NCI-H524 treated with DMSO at 0.1 percent for 48 hours (cell line): ENCODE measurements around the gene RCCD1.
A peak's percentile ranks its signal among the peaks of the same experiment; 100 is the strongest.

ENCODE experiments used
- DNase-seq: peaks from one replicate; lab custom pipeline; 2025; lab: John Stamatoyannopoulos, UW

The RCCD1 gene

DNA sequence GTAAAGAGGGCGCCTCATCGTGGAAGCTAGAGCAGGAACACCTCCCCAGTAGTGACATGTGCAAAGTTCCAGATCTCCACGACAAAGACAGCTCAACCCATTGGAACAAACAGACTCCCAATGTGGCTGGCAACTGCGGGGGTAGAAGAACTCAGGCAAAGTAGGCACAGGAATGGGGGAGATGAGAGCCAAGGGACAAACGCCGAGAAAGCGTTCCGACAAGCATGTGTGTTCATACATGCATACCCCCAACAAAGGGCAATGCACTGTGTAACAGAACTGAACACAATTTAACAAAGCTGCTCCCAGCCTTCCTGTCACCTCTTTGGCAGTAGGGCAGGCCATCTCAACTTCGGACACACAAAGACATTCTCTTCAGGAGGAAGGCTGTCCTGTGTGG lies 11.6 kb downstream of the RCCD1 start:
- DNase-seq: no peak

- DNase-seq: no peak
These were observed 12.5 kb downstream of the RCCD1 start for GRCh38 chr15:90967206-90967605.

DNA sequence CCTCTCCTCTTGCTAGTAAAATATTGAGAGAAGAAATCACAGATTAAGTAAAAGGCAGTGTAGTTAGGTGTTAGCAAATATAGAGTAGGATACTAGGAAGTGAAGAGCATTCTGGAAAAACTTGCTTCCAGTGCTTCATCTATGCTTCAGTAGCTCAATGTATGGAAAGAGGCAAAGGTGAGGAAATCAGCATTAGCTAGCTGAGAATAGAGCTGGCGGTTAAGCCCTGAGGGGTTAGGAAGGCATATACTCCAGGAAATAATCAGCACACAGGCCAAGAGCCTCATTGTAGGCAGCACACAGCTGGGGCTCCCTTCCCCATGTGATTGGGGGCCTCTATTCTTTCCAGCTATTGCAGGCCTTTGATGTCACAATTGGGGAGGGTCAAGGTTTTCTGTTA lies 13.8 kb downstream of the RCCD1 start:
- no peak for DNase-seq

DNA sequence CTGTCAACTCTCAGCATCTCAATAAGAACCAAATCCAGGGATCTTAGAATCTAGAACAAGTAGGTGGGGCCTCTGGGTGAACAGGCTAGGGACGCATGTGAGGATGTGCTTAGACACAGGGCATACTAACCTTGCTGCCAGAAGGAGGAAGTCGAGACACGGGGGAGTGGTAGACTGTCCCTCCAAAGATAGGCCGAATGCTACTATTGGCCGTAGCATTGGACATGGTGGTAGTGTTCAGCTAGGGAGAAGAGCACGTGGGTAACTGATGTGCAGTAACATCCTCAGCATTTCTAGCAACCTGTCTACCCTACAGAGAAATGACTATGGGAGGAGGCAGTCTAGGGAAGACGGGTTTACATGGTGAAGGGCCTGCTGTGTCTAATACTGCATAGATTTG lies 15.6 kb downstream of the RCCD1 start:
- no peak for DNase-seq

- no peak for DNase-seq
These were observed 17.4 kb downstream of the RCCD1 start for GRCh38 chr15:90972133-90972532.

GRCh38 chr15:90974216-90974615 lies 19.5 kb downstream of the RCCD1 start:
- no peak for DNase-seq

DNA sequence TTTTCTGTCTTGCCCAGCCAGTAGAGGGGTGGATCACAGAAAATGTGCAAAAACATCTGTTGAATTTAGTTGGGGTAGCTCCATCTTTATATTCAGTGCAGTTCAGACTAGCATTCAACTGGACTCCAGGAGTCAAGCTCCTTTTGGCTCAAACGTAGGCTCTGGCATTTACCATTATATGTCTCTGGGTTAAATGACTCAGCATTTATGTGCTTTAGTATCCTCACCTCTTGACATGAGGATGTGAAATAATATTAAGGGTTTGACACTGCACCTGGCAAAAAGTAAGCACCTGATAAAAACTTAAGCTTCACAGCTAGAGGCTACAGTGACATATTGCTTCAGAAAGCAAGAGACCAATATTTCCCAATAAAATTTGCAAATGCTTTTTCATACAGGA lies 24.9 kb downstream of the RCCD1 start:
- no peak for DNase-seq

GRCh38 chr15:90981681-90982080 lies 27.0 kb downstream of the RCCD1 start:
- no peak for DNase-seq

GRCh38 chr15:90982135-90982534 lies 27.5 kb downstream of the RCCD1 start:
- DNase-seq: no peak

- DNase-seq: no peak
These were observed 32.3 kb downstream of the RCCD1 start for GRCh38 chr15:90986790-90987507.

- no peak for DNase-seq
These were observed 33.0 kb downstream of the RCCD1 start for GRCh38 chr15:90987561-90988141.

DNA sequence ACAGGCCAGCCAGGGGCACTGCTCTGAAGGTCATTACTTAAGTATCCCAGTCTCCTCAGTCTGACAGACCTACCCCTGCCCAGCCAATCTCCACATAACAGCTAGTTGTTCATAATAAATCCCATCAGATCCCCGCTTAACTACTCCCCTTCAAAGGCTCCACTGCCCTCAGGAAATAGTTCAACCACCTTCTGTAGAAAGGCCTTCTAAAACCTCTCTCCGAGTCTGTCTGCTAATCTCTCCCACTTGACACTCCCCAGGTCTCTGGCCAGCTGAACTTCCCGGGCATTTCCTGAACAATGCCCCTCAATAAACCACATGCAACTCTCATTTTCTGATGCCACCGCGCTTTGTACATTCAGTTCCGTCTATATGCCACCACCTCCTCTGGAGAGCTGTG lies 33.6 kb downstream of the RCCD1 start:
- DNase-seq: no peak

GRCh38 chr15:90989040-90989768 lies 34.5 kb downstream of the RCCD1 start:
- DNase-seq: no peak

DNA sequence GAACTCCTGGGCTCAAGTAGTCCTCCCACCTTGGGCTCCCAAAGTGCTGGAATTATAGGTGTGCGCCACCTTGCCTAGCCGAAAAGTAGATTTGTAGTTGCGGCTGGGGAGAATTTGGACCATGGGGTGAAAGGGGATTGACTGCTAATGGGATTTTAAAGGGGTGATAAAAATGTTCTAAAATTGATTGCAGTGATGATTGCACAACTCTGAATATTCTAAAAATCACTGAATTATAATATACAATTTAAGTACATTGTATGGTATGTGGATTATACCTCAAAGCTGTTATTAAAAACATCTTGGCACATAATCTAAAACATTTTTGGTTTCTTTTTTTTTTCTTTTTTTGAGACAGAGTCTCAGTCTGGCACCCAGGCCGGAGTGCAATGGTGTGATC lies 35.8 kb downstream of the RCCD1 start:
- DNase-seq: no peak

DNA sequence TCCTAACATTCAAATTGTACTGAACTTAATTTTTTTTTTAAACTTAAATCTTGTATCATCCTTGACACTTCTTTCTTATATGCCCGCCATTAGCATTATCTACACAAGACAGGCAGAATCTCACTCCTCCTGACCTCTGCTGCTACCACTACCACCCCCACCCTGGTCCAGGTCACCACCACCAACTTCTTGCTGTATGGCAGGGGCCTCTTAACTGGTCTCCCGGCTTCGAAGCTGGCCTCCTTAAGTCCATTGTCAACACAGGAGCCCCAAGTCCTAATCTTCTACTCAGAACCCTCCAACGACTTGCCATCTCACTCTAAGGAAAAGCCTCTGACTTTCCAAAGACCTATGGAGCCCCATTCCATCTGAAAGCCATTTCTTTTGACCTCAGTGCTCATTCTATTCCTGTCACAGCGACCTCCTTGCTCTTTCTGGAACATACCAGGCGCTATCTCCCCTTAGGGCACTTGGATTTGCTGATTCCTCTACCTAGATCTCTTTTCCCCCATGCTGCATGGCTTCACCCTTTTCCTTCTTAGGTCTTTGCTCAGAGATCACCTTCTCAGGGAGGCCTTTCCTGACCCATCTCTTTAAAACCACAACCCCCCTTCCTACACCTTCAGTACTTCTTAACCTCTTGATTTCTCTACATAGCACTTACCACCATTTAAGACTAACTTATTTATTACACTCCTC lies 37.1 kb downstream of the RCCD1 start:
- DNase-seq: no peak

DNA sequence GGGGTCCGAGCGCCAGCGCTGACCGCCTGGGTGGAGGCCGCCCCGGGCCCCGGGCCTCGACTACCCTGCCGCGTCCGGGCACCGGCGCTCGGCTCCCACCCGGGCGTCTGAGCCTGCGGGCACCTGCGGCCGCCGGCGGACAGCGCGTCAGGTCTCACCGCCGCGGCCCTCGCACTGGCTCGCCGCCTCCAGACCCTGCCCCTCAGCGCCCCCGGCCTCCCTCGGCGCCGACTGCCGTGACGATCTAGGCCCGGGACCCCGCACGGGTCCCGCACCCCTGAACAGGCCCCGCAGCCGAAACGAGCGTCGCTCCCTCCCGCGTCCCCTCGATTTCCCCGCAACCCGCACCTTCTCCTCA lies 39.4 kb downstream of the RCCD1 start:
- no peak for DNase-seq

- DNase-seq: peak; percentile 84
These were observed 40.0 kb downstream of the RCCD1 start, which contains the start of gene PRC1 for GRCh38 chr15:90994417-90995311. TSS of gene PRC1 (minus strand) at chr15:90994535. CDS start at chr15:90994417, 118 bp downstream.

- DNase-seq: no peak
These were observed 44.1 kb downstream of the RCCD1 start for GRCh38 chr15:90998737-90999136.

DNA sequence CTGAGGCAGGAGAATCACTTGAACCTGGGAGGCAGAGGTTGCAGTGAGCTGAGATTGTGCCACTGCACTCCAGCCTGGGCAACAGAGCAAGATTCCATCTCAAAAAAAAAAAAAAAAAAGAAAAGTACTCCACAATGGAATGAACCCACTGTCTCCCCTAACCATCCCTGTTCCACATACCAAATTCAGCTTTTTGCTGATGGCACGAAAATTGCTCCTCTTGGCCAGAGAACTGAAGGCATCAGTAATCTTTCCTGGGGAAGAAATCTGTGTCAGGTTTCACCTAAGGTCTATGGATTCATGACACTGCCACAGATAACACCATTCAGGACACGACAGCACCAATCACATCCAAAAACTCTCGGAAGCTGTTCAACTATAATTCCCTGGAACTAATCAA lies 46.5 kb downstream of the RCCD1 start:
- no peak for DNase-seq

DNA sequence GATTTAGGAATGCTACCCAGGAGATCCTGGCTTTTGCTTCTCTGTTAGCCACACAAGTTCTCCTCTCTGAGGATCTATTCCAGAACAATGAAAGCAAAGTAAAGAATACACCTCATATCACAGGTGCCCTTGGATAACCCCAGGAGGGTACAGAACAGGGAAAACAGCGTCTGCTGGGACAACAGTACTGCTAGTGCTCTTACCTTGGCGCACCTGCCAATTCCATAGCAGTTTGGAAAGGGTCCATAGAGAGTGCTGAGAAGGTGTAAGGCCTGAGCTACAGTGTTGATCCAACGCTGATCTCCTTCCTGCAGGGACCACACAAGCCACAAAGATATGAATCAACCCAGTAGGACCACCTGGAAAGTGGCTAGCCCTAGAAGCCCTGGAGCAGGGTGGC lies 52.6 kb downstream of the RCCD1 start:
- no peak for DNase-seq
